Measurements from ENCODE around the gene ONECUT3.
"Not testable (repeated sequence)": the region's sequence is repeated elsewhere in the genome, so short reads cannot be mapped to it uniquely, and the experiment has no call there.

The ONECUT3 gene

DNA sequence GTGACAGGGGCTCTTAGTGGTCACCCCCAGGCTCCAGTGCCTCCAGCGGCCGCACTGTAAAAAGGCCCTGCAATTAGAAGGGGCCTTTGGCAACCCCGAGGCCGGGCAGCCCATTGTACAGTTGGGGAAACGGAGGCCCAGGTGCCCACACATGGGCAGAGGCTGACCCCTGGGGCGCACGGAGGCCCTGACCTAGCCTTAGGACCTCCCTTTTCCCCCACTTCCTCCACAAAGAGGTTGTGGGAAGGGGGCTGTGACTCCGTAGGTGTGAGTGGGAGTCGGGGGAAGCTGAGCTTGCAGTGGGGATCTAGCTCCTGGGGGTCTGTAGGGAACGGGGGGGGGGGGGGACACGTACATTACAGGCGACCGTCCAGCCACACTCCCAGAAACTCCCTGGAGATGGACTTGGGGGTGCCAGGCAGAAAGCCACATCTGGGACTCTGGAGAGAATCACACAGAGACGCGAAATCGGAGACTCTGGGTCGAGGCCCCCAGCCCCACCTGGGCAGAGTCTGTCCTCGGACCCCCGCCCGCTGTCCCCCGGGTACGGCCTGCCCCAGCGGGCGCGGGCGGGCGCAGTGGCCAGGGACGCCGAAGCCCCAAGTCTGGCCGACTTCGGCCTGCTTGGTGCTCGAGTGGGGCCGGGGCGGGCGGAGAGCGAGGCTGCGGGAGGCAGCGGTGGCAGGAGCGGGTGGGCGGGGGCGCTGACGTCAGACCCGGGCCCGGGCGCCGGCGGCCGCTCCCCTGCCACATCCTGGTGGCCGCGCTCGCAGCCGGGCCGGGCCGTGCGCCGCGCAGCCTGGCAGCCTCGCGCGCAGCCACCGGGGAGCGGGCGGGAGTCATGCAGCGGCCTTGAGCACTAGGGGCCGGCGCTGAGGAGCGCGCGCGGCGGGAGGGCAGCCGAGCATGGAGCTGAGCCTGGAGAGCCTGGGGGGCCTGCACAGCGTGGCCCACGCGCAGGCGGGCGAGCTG lies at the start of gene ONECUT3:
Gene ONECUT3 (plus strand): TSS at position 750 of the 972 bp plus-strand sequence. CDS start 157 bp downstream, at position 907.
- DNase-seq (ENCODE audit: low read depth) = no peak

DNA sequence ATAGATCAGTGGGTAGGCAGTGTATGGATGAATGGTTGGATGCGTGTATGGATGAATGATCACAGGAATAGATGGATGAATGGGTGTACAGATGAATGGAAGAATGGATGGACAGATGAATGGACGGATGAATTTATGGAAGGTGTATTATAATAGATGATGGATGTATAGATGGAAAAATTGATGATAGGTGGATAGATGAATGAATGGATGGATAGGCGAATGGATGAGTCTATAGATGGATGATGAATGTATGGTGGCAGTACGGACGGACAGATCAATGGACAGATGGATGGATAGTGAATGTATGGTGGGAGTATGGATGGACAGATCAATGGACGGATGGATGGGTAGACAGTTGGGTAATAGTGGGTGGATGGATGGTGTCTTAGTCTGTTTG lies 49.0 kb upstream of the ONECUT3 start:
- no peak for DNase-seq (ENCODE audit: low read depth)

DNA sequence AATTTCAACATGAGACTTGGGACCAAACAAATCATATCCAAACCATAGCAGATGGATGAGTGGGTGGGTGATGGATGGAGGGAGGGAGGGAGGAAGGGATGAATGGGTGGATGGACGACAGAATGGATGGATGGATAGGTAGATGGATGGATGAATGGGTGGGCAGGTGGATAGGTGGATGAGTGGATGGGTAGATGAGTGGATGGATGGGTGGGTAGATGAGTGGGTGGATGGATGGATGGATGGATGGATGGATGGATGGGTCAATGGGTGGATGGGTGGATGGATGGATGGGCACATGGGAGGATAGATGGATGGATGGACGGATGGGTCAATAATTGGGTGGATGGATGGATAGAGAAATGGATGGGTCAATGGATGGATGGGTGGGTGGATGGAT lies 47.9 kb upstream of the ONECUT3 start:
- no peak for DNase-seq (ENCODE audit: low read depth)

DNA sequence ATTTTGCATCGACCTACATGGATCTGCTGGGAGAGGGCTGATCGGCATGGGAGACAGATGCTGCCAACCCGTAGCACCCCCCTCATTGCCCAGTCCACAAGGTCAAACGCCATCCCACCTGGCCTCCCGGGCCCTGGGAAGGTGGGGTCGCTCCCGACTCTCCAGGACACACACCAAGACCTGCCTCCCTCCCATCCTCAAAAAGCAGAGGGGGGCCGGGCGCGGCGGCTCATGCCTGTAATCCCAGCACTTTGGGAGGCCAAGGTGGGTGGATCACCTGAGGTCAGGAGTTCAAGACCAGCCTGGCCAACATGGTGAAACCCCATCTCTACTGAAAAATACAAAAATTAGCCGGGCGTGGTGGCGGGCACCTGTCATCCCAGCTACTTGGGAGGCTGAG lies 46.7 kb upstream of the ONECUT3 start:
- not testable (repeated sequence) for DNase-seq (ENCODE audit: low read depth)

DNA sequence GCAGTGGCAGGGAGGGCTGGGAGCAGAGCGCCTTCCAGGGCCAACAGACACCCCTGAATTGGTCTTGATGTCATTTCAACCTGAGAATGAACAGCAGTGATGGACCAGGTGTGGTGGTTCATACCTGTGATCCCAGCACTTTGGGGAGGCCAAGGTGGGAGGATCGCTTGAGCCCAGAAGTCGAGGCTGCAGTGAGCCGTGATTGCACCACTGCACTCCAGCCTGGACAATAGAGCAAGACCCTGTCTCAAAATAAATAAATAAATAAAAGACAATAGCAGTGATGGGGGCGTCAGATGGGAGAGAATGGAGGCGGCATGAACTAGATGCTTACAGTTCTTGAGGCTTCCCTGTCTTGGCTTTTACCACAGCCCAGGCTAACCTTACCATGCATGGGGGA lies 46.1 kb upstream of the ONECUT3 start:
- no peak for DNase-seq (ENCODE audit: low read depth)

DNA sequence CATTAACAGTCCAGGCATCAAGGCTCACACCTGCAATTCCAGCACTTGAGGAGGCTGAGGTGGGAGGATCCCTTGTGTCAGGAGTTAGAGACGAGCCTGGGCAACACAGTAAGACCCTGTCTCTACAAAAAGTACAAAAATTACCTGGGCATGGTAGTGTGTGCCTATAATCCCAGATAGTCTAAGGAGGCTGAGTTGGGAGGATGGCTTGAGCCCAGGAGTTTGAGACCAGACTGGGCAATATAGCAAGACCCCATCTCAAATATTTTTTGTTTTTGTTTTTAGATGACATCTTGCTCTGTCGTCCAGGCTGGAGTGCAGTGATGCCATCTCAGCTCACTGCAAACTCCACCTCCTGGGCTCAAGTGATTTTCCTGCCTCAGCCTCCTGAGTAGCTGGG lies 40.1 kb upstream of the ONECUT3 start:
- DNase-seq (ENCODE audit: low read depth) = no peak

DNA sequence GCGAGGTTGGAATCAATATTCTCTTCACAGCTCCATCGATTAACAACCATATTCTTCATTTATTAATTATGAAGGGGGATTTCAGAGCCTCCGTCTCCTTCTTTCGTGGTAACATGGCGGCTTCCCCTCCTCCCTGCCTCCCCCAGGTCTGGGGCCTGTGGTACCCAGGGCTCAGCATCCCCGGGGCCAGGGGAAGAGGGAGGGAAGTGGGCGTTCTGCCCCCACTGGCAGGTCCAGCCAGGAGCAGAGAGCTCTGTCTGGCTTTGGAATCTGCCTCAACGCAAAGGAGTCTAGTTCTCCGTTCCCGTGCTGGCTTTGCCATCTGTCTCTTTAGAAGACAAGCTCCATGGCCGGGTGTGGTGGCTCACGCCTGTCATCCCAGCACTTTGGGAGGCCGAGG lies 37.8 kb upstream of the ONECUT3 start:
- no peak for DNase-seq (ENCODE audit: low read depth)

DNA sequence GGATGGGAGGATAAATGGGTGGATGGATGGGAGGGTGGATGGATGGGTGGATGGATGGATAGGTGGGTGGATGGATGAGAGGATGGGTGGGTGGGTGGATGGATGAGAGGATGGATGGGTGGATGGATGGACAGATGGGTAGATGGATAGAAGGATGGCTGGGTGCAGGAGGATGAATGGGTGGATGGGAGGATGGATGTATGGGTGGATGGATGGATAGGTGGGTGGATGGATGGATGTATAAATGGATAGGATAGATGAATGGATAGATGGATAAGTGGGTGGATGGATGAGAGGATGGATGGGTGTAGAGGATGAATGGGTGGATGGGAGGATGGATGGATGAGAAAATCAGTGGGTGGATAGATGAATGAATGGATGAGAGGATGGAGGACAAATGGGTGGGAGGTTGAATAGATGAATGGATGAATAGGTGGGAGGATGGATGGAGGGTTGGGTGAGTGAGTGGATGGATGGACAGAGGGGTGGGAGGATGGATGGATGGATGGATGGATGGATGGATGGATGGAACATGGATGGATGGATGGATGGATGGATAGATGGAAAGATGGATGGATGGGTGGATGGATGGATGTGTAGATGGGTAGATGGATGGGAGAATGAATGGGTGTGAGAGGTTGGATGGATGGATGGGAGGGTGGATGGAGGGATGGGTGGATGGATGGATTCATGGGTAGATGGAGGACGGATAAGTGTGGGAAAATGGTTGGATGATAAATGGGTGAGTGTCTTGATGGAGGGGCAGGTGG lies 35.9 kb upstream of the ONECUT3 start:
- no peak for DNase-seq (ENCODE audit: low read depth)

DNA sequence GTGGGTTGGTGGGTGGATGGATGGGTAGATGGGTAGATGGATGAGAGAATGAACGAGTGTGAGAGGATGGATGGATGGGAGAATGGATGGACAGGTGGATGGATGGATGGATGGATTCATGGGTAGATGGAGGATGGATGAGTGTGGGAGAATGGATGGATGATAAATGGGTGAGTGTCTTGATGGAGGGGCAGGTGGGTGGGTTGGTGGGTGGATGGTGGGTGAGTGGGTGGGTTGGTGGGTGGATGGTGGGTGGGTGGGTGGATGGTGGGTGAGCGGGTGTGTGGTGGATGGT lies 35.4 kb upstream of the ONECUT3 start:
- no peak for DNase-seq (ENCODE audit: low read depth)

DNA sequence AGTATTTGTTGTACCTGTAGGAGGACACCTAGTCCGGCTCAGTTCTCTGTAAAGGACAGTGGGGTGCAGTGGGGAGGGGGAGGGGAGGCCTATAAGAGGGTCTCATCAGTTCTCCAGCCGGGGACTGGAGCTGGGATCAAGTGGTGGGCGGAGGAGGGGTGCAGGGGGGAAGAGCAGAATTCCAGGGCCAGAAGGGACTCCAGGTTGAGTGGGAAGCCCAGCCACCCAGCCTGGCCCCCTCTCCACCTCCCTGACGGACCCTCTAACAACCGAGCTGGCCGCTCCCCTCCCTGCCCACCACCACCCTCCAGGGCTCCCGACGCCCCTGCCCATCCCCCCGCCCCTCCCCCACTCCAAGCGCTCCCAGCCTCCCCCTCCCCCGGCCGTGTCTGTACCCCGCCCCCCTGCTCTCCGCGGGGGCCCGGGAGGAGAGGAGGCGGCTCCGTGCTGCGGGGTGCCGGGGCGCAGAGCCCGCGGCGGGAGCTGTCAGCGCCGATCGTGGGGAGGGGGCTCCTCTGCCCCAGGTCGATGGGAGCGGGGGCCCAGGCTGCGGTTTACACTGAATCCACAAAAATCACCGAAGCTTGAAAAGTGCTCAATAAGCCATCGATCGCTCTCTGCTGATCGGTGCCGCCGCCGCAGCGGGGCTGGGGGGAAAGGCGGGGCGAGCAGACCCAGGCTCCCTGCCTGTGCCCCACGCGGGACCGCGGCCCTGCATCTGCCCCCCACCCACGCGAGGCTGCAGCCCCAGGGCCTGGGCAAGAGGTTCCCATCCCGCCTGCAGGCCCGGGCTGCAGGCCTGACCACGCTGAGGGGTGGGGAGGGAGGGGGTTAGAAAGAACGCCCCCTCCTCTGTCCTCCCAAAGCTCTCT lies 34.6 kb upstream of the ONECUT3 start:
- DNase-seq (ENCODE audit: low read depth) = no peak

DNA sequence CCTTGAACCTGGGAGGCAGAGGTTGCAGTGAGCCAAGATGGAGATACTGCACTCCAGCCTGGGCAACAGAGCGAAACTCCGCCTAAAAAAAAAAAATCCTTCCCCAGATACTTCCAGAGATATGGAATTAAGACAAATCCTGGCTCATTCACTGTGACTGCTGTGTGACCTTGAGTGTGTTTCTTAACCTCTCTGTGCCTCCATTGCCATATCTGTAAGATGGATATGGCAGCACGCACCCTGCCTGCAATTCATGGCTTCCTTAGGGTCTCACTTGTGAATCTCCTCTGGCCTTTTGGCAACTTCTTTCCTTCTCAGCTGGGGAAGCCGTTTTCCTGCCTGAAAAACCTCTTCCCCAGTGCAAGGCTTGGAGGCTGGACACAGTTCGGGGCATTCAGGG lies 33.8 kb upstream of the ONECUT3 start:
- DNase-seq (ENCODE audit: low read depth) = no peak

DNA sequence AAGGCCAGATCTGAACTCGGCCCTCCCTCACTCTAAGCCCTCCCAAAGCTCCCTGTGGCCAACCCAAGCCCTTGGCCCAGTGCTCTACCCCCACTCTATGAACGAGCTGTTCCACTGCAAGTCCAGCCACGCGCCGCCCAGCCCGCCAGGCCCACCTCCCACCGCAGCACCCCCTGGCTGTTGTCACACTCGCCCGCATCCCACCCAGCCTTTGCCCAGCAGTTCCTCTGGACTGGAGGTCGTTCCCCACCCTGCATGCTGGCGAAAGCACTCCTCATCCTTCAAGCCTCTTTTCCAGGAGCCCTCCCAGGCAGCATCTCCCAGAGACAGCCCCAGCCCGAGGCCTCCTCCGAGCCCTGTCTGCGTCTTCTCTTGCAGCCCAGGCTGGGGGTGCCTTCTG lies 33.1 kb upstream of the ONECUT3 start:
- DNase-seq (ENCODE audit: low read depth) = no peak

DNA sequence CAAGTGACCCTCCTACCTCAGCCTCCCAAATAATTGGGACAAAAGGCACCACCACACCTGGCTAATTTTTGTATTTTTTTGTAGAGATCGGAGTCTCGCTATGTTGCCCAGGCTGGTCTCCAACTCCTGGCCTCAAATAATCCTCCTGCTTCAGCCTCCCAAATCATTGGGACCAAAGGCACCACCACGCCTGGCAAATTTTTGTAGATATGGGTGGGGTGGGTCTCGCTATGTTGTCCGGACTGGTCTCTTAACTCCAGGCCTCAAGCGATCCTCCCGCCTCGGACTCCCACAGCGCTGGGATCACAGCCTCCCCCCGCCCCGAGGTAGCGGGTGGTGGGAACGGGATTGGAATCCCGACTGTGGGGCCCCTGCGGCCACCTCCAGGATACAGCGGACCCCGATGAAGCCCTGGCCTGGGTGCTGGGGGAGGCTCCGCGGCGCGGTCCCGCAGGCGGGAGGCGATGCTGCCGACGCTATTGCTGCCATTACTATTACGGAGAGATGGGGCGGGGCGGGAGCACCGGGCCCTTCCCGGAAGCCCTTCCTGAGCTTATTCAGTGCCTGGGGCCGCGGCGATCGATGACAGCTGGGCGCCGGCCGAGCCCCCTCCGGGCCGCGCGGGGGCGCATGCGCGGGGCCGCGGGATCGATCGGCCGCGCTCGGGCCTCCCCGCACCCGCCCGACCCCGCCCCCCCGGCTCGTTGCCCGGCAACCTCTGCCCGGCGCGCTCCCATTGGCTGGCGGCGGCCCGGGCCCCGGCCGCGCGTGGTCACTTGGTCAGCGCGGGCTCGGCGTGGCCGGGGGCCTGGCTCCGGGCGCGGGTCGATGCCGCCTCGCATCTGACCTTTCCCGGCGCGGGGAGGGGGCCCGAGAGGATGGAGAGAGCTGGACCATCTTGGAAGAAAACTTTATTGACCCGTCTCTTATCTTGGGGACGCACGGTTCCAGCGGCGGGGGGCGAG lies 27.9 kb upstream of the ONECUT3 start:
- no peak for DNase-seq (ENCODE audit: low read depth)

DNA sequence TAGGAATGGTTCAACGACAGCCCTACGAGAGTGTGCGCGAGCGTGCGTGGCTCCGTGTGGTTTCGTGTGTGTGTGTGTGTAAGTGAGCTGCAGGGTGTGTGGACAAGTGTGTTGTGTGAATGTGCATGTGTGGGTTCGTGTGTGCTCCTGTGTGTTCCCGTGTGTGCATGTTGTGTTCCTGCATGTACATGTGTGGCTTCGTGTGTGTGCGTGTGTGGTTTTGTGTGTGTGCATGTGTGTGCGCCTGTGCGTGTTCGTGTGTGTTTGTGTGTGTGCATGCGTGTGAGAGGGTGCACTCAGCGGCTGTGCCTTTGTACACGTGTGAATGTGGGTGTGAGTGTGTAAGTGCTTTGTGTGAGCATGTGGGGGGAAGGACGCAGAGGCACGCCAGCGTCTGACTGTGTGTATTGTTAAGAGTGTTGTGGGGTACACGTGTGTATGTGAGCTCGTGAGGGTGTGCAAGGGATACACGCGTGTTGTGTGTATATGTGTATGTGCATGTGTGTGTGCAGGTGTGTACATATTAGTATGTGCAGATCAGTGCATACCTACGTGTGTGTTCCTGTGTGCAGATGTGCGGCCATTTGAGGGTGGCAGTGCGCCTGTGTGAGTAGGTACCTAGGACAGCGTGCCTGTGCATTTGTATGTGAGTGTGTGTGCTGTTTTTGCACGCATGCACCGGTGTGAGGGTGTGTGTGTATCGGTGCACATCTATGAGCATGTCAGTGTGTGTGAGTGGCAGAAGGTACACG lies 24.3 kb upstream of the ONECUT3 start:
- no peak for DNase-seq (ENCODE audit: low read depth)

DNA sequence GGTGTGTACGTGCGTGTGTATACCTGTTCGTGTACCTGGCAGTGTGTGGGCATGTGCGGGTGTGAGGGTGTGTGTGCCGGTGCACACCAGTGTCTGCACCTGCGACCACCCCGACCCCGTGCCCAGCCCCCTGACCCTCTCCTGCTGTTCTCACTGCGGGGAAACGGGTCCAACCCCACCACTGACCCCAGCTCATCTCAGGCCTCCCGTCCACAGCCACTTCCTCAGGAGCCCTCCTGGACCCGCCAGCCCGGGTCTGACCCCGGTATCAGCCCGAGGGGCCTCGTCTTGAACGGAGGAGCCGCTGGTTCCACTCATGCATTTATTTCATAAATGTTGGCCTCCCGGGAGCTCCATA lies 23.8 kb upstream of the ONECUT3 start:
- DNase-seq (ENCODE audit: low read depth) = no peak

DNA sequence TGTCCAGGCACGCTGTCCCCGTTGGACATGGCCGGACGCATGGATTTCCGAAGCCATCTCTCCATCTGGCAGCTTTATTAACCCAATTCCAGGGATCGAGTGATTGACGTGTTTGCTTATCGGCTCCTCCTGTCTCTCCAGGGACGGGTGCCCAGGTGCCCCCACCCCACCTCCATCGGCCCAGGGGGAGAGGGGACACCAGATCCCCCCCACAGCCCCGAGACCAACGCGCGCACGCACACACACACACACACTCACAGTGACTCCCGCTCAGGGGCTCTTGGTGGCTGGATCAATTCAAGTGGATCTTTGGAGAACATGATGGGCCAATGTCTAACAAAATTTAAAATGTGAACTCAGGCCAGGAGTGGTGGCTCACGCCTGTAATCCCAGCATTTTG lies 23.1 kb upstream of the ONECUT3 start:
- no peak for DNase-seq (ENCODE audit: low read depth)

DNA sequence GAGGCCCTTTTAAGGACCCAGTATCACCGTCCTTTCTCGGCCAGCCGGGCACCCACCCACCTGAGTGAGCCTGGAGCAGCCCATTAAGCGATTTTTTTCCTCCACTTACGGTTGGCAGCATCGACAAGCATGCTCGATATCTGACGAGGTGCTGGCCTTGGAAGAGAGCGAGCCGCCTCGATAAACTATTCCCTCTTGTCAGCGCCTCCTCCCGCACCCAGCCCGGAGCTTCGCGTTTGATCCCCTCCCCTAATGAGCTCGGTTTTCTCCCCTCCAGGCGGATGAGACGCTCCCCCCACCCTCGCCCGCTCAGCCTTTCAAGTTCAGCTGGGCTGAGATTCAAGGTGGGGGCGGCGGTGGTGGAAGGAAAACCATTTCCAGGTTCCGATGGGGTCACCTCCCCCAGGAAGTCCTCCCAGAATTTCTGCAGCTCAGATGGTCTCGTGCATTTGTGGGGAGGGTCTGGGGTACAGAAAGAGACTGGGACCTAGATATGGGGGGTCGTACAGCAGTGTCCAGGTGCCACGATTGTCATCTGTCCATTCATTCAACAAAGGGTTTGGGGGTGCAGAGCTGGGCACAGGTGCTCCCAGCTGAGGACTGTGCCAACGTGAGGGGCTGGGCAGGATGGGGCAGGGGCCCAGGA lies 18.9 kb upstream of the ONECUT3 start:
- no peak for DNase-seq (ENCODE audit: low read depth)

DNA sequence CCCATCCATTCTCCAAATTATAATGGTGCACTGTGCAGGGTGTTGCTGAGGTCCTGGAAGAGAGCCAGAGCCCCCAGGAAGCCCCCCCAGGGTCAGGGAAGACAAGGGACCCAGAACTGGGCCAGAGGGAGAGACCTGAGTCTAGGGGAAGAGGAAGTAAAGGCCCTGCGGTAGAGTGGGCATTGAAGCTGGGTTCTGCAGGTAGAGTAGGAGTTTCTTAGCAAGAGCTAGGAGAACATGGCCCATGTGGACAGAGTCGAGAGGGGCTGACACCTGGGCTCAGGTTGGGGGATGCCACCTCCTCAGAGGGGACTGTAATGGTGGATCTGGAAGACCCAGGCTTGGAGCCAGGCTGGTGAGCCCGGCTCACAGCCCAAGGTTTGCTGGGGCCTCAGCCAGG lies 17.0 kb upstream of the ONECUT3 start:
- DNase-seq (ENCODE audit: low read depth) = no peak

DNA sequence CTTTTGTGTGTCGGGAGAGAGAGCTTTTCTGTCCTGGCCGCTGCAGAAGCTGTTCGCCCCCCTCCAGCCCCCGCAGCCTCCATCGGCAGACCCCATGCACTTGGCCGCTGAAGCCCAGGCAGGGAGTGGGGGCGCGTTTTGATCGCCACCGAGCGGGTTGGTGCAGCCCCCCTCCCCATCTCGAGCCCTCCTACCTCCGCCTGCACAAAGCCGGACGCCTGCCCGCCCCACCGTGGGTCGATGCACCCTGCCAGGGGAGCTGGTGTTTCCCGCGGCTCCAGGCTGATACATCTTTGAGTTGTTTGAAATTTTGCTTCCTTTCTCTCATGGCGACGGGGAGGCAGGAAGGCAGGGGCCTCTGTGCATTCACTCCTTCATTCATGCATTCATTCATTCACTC lies 16.4 kb upstream of the ONECUT3 start:
- DNase-seq (ENCODE audit: low read depth) = no peak

Data from T-helper 22 cell (primary cell).